Hematopoietic multipotent progenitor cell treated with erythropoietin and hydrocortisone succinate and interleukin-3 and kit ligand, for 17 days (in vitro differentiated cells): ENCODE results near the gene POPDC3.

Source experiments
- DNase-seq: peaks from one replicate; pipeline ENCODE4 v3.0.0-alpha.2; 2015; ENCODE audit warnings: low spot score

Gene POPDC3

DNA sequence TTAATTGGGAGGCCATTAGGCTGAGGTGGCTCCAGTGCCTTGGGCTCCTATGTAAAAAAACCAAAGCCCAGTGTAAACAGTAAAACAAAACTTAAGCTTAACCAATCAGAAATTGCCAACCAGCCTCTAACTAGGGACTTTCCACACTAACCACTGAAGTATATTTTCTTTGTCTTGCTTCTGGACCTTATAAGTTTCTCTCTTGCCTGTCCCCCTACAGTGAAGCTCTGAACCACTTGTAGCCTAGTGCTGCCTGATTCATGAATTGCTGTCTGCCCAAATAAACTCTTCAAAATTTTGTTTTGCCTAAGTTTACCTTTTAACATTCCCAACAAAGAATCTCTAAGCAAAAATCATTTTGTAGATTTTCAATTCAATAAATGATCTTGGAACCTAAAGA lies 28.2 kb downstream of the POPDC3 start:
- no peak for DNase-seq

DNA sequence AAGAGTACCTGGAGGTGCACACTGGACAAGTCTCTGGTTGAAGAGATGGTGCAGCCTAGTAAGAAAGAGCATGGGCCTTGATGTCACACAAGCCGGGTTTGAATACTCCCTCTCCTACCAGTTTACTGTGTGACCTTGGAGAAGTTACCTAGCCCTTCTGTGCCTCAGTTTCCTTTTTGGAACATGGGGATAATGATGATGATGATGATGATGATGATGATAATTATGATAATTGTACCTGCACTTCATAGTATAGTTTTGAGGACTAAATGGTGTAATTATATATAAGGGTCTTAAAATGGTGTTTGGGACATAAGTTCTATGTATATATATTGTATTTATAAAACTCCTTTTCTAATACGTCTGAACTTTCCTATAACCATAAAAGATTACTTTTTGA lies 41.7 kb downstream of the POPDC3 start:
- DNase-seq, result no peak

DNA sequence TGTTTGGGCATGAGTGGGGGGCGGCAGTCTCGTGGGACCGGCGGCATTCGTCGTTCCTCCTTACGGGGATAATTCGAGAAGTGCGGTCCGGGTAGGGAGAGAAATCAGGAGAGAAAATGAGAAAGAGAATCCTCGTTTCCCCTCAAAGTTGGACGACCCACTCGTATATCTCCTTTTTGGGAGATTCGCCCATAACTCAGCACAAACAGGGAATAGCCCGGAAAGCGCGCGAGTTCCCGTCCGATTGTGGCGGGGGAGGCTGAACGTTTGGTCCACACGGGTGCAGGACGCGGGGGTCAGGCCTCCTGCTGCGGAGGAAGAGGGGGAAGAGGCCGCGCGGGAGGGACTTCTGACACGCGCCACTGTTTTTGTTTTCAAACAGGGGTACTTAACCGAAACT lies 42.4 kb downstream of the POPDC3 start:
- no peak for DNase-seq

DNA sequence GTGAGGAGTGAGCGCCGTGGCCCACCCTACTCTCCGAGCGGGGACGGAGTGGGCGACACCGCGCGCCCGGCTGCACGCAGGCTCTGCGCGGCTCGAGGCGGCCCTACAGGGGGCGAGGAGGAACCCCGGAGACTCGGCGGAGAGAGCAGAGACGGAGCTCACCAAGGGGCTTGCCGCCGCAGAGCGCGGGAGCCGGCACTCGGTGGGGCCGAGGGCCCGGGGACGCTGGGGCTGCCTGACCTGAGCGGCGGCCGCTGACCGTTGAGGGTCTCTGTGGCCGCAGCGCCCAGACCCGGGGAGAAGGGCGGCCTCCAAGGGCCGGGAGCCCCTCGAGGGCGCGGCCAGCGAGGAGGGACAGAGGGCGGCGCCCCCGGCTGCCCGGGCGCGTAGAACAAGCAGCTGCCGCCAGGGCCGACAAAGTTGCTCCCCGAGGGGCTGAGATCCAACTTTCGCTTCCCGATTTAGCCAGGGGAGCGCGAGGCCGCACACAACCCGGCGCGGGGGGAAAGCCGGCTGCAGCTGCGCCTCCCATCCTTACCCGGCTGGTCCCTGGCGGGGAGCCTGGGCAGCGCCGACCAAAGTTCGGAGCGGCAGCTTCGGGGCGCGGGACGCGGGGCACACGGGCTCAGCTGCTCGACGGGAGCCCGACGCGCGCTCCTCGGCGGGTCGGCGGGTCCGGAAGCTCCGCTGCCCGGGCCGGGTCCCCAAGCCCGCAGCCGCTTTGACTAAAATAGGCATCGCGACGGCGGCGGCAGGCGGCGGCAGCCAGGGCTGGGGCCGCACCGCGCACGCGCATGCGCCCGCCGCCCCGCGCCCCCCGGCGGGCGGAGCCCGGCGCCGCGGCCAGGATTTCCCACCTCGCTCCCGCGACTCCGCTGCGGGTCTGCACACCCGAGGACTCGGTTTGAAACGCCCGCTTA lies 43.1 kb downstream of the POPDC3 start:
- no peak for DNase-seq

DNA sequence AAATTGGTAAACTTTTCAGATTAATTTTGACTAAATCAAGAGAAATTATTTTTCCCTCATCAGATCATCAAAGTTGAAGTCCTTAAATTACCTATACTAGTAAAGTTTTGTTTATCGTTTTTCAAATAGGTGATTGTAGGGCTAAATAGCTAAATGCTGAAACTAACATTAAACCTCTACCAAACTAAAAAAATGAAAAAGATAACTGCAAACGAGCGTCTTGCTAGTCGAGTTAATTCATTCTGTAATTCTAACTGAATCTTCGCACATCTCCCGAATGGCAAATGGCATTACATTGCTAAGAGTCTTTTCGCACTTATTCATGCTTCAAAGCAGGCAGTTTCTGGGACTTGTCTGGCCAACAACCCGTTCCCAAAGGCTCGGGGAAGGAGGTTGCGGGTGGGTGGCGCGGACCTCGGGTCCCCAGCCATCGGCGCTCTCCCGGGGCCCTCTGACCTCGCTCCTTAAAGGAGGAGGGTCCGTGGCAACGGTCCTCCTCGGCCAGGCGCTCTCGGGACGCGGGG lies 43.8 kb downstream of the POPDC3 start:
- DNase-seq, result no peak

DNA sequence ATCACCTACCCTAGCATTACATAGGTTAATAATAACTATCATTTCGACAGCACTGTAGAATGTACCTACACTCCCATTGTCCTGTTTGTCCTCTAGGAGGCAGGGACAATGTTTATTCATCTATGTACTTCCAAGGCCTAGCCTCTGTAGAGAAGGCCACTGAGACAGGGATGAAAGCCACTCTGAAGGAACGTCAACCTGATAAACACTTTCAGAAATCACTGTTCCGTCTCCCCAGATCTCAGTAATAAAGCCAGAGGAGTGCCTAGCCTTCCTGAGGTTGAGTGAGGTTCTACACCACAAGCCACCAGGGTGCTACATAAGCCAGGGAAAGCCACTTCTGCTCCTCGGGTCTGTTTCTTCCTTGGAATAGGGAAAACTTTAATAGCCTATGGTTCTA lies 44.8 kb downstream of the POPDC3 start:
- no peak for DNase-seq

DNA sequence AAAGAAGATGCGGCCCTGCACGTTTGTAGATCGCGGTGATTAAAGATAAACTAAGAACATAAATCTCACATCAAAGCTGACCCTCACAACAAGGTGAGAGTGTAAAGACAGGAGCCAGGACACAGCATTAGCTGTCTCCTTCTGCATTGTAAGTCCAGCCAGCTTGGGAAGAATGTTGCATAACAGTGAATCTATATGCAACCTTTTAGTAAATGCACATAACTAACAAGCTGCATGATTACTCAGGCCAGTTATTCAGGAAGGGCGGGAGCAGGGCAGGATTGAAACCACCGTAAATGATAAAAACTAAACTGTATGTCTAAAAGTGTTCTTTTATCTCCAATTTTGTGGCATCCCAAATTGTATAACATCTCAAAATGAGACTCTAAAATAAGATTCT lies 57.1 kb downstream of the POPDC3 start:
- no peak for DNase-seq

DNA sequence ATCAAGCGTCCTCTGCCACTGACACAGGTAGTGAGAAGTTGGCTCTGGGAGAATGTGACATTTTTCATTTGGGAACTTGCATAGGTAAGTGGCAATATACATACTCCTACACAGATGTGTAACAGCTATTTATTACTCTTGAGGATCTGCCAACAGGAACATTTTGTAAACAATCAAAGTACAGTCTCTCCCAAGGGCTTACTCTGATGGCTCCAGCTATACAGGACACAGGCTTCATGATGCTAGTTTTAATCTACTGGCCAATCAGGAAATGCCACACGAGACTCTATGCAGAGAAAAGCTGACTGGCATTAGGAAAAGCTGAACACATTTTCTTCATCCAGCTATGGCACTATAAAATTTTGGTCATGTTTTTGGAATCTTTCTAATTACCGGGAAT lies 57.8 kb downstream of the POPDC3 start:
- no peak for DNase-seq

DNA sequence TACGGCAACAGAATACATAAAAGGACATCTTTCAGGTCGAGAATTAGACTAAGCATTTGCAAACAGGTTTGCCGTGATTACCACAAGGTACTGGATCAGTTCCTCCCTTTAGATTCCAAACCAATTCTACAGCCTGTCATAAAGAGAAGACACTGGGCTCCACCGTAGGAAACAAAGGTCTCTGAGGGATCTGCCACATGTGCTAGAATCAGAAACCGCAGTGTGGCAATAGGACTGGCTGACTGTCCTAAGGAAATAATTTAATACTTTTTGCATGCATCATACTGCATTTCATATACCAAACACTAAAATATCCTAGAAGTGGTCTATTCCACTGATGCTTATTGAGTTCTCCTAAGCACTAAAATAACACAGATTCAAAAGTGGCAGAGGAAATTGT lies 59.2 kb downstream of the POPDC3 start:
- no peak for DNase-seq

DNA sequence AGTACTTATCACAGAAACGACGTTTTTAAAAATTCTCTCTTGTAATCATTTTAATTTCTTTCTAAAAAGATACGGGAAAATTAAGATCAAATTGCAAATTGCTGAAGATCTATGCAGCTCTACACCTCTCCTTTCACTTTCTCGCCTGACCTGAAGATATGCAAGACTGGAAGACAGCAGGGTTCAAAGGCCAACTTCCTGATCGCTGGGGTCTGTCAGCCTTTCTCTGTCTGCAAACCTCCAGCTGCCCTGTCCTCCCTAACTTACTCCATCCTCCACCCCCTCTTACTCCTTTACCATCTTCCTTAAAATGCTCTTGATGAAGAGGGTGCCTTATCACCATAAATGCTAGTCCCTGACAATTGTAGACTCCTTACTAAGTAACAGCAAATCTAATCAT lies 63.7 kb downstream of the POPDC3 start:
- no peak for DNase-seq

DNA sequence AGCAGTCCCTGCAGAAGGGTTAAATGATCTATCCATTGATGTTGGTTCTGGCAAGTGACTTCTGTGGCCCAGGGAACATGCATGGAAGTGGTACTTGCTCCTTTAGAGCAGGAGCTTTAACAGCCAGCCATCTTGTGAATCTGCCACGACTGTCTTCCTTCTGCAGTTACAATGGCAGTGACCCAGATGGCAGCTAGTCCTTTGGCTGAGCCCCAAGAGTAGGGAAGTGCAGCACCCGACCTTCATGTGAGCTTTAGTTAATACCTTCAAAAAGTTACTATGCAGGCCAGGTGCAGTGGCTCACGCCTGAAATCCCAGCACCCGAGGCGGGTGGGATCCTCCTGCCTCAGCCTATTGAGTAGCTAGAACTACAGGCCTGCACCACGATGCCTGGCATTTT lies 66.4 kb downstream of the POPDC3 start:
- DNase-seq, result no peak

DNA sequence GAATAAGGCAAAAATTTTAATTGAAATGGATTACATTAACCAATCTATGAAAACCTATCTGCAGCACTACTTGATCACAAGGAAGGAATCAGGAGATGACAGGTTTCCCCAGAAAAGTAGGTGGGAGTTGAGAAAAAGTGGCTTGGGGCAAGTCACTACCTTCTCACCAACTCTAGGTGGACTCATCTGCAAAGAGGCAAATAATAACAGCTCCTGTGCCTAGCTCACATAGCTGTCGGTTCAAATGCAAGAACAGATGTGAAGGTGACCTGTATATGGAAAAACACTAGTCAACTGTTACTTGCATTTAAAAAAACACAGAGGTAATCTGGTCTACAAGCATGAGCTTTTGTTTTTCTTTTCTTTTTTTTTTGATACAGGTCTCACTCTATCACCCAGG lies 67.2 kb downstream of the POPDC3 start:
- DNase-seq, result no peak

DNA sequence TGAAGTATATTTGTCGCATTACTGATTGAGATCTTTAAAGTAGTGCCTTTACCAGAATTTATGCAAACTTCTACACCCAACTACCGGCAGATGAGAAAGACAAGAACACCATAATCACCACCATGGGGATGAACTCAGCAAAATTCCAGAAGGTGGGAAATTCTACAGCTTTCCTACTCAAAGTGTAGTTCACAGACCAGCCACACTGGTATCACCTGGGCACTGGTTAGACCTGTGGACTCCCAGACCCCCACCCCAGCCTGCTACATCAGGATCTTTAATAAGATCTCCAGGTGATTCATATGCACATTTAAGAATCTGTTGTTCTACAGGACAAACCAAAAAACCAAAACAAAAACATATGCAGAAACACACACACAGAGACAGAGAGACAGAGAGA lies 67.9 kb downstream of the POPDC3 start:
- DNase-seq, result no peak

DNA sequence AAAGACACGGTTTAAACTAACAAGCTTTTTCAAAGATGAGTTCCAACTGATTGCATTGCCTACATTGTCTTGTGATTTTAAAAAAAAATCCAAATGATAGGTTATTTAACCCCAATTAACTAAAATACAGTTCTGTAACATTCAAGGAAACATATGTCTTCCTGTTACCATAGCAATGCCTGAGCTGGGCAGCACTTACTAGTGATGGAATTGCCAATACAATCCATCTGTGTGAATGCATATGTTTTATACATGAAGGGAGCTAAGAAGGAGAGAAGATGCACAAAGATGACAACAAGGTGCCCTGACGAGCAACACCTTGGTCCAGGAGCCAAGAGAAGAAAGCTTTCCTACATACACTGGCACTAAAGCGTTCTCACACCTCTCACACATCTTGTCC lies 68.7 kb downstream of the POPDC3 start:
- DNase-seq, result no peak

DNA sequence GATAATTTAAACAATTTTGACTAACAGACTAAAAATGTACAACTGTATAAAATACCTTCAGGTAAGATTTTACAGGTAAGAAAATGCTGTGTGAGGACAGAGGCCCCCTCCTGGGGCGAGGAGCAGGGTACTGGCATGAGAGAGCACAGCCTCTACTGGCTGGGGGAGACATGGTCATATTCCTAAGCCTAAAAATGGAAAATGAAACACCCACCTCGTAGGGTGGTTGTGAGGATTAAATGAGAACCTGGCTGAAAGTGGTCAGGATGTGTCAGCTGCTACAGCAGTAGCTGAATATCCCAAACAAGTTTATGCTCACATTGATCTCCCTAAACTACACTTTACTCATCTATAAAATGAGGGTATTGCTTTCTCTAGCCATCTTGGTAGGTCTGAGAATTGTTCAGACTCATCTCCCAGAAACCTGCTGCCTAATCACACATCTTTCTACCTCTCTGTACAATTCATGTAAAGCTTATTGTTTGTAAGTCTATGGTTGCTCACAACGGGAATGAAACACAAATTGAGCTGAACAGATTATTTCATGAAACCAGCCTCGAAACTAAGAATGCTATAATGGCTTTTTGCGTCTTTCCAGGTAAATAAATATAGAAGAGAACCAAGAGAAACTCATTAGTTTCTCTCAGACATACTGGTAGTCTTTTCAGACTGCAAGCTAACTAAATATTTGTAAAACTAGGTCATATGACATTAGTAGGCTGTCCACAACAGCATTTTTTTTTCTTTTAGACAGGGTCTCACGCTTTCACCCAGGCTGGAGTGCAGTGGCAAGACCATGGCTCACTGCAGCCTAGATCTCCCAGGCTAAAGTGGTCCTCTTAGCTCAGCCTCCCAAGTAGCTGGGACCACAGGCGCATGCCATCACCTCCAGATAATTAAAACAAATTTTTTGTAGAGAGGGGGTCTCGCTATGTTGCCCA lies 69.6 kb downstream of the POPDC3 start:
- DNase-seq, result no peak

DNA sequence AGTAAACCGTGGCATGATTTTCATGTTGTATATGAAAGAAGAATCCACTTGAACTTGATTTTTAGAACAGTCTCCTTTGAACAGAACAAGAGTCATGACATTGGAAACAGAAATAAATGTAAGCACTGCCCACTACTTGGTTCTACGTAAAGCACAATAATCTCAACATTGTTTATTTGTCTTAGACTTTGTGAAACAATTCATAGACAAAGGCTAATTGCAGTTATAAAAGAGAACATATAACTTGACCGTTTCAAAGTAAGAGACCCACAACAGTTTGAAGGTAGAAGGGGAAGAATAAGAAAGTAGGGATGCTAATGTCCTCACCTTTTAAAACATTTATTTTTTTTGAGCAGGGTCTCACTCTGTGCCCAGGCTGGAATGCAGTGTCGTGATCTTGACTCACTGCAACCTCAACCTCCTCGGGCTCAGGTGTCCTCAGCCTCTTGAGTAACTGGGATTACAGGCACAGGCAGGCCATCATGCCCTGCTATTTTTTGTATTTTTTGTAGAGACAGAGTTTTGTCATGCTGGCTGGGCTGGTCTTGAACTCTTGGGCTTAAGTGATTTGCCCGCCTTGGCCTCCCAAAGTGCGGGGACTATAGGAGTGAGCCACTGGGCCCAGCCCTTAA lies 71.1 kb downstream of the POPDC3 start:
- no peak for DNase-seq
